ENCODE measurements around the gene TTC4. TPM values are rescaled to one million over a fixed set of nuclear protein-coding genes. Genes with fewer than 3 reads are reported as not detected.

Gene TTC4
- total RNA-seq, 1 donor from 2014 or later, result 27.9 TPM

DNA sequence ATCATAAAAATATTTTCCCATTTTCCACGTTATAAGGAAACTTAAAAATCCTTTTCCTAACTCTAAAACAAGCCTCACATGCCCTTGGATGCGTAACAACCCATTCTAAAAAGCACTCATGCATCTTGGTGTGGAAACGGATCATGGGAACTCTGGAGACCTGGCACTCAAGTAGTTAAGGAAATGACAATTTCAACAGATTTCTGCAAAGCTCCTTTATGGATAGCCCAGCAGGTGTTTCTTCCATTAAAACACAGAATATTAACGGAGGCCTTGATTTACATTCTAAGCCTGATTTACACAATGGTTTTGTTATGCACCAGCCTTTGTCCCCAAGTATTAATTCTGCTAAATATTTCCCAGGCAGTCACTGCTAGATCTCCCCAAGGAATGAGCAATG is 35.8 kb downstream of the TTC4 start:
- H3K4me1 Mint-ChIP-seq, result no peaks in the 10 kb centered on the region
- no peak overlapping the region for H3K4me3 Mint-ChIP-seq
- DNase-seq (ENCODE audit: low read depth, low spot score), result no peak
- no peak overlapping the region for H3K27ac Mint-ChIP-seq (ENCODE audit: unreplicated experiment)
- TF ChIP-seq CTCF (conservative IDR thresholded peaks at IDR 0.05), result no peak
- no peaks in the 10 kb centered on the region for H3K36me3 Mint-ChIP-seq (ENCODE audit: low read depth)
- H3K27me3 Mint-ChIP-seq (ENCODE audit: low read depth), result no peaks in the 10 kb centered on the region
- no peaks in the 10 kb centered on the region for H3K9me3 Mint-ChIP-seq

DNA sequence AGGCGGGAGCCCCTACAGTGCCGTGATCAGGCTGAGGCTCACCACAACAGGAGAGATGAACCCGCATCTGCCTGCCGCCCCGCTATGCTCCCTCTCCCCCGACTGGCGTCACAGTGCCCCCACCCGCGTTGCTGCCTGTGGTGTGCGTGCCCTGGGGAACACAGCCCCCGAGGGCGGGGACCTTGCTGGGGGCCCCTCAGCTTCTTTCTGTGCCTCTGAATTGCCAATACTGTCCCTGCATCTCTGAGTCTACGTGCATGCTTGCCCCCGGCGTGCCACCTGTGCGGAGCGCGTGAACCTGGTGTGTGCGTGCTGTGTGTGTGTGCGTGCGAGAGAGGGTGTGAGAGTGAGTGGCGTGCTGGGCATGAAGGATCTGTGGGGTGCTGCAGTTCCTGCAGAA is 38.4 kb downstream of the TTC4 start:
- no peaks in the 10 kb centered on the region for H3K27me3 Mint-ChIP-seq (ENCODE audit: low read depth)
- no peak for DNase-seq (ENCODE audit: low read depth, low spot score)
- no peak for TF ChIP-seq CTCF (conservative IDR thresholded peaks at IDR 0.05)
- no peaks in the 10 kb centered on the region for H3K4me1 Mint-ChIP-seq
- no peak overlapping the region for H3K27ac Mint-ChIP-seq (ENCODE audit: unreplicated experiment)
- no peak overlapping the region for H3K4me3 Mint-ChIP-seq
- no peaks in the 10 kb centered on the region for H3K9me3 Mint-ChIP-seq
- no peaks in the 10 kb centered on the region for H3K36me3 Mint-ChIP-seq (ENCODE audit: low read depth)

GRCh38 chr1:54754486-54755285 is 39.0 kb downstream of the TTC4 start:
- TF ChIP-seq CTCF (conservative IDR thresholded peaks at IDR 0.05), result no peak
- Mint-ChIP-seq H3K27me3 (ENCODE audit: low read depth) (no peaks in the 10 kb centered on the region), H3K4me1 (no peaks in the 10 kb centered on the region), H3K36me3 (ENCODE audit: low read depth) (no peaks in the 10 kb centered on the region), H3K9me3 (no peaks in the 10 kb centered on the region), H3K4me3 (no peak overlapping the region), H3K27ac (ENCODE audit: unreplicated experiment) (no peak overlapping the region)
- DNase-seq (ENCODE audit: low read depth, low spot score), result no peak

DNA sequence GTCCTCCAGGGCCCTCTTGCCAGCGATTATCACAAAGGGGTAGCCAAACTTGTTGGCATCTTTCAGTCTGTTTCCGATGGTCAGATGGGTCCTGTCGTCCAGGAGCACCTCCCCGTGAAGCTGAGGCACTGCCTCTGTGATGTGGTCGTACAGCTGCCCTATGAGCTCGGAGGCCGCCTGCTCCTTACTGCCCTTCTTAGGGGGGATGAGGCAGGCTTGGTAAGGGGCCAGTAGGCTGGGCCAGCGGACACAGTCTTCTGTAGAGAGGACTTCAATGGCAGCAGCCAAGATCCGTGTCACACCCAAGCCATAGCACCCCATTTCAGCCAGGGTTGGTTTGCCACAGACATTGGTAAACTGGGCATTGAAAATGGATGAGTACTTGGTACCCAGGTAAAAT is 42.2 kb downstream of the TTC4 start:
- no peak overlapping the region for H3K27ac Mint-ChIP-seq (ENCODE audit: unreplicated experiment)
- H3K4me3 Mint-ChIP-seq, result no peak overlapping the region
- H3K4me1 Mint-ChIP-seq, result peaks cover 2% of the 10 kb centered on the region
- DNase-seq (ENCODE audit: low read depth, low spot score), result no peak
- no peaks in the 10 kb centered on the region for H3K36me3 Mint-ChIP-seq (ENCODE audit: low read depth)
- H3K27me3 Mint-ChIP-seq (ENCODE audit: low read depth), result no peaks in the 10 kb centered on the region
- no peaks in the 10 kb centered on the region for H3K9me3 Mint-ChIP-seq
- no peak for TF ChIP-seq CTCF (conservative IDR thresholded peaks at IDR 0.05)

GRCh38 chr1:54758678-54759348 is 43.2 kb downstream of the TTC4 start:
- Mint-ChIP-seq H3K9me3 (no peaks in the 10 kb centered on the region), H3K4me1 (peaks cover 11% of the 10 kb centered on the region), H3K27ac (ENCODE audit: unreplicated experiment) (no peak overlapping the region), H3K4me3 (no peak overlapping the region), H3K36me3 (ENCODE audit: low read depth) (no peaks in the 10 kb centered on the region), H3K27me3 (ENCODE audit: low read depth) (no peaks in the 10 kb centered on the region)
- DNase-seq (ENCODE audit: low read depth, low spot score), result no peak
- TF ChIP-seq CTCF (conservative IDR thresholded peaks at IDR 0.05), result no peak

Data from neural crest cell (in vitro differentiated cells).